GM21825 (cell line): ENCODE data around the gene GLRA3.
"Not testable (repeated sequence)": the region's sequence is repeated elsewhere in the genome, so short reads cannot be mapped to it uniquely, and the experiment has no call there.

Experiments
- ATAC-seq: cut with Tn5 transposase; IDR thresholded peaks from one replicate; pipeline ENCODE4 v1.9.1; 2021; ENCODE audit warnings: mild to moderate bottlenecking, moderate library complexity; ENCODE audit not compliant: unreplicated experiment

GLRA3 gene

DNA sequence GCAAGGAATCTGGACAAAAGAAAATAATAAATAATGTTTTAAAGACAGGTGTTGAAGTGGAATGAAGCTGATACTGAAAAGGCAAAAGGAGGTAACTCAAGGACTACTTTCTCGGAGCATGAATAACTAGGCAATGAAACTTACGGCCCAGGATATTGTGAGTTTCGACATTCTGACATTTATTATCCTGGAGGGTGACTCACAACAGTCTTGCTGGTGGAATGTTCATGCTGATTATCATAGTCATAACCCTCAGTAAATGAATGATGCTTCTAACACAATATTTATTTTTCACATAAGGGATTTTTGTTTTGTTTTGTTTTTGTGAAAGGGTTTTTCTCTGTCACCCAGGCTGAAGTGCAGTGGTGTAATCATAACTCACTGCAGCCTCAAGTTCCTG lies 159.8 kb downstream of the GLRA3 start:
- no peak for ATAC-seq

DNA sequence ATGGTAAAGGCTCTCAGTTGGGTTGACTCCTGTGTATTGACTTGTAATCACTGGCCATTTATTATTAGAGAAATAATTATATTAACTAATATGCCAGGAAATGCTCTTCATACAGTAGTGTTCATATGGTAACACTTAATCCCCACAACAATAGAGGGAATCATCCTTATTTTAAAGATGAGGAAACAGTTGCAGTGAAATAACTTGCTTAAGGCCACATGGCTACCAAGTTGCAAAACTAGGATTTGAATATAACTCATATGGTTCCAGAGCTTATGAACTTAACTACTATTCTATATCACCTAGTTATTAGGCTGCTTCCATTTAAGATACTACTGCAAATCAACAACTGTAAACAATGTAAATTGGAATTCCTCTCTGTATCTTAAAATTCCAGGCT lies 163.2 kb downstream of the GLRA3 start:
- no peak for ATAC-seq

DNA sequence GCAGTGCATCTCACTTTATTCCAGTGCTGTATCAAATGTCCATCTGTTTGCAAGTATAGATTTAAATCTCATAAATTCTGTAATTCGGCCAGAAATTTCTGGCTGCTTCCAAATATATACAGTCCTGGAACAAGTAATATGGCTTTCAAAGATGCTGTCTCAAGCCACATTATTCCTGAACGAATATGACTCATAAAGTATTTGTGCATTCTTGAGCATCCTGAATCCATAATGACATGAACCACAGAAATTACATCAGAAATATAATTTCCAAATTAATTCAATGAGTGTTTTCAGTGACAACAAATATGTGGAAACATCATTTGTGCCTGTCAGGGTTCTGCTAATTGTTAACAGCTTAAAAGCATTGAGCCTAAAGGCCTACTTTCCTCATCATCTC lies 165.8 kb downstream of the GLRA3 start:
- ATAC-seq: no peak

DNA sequence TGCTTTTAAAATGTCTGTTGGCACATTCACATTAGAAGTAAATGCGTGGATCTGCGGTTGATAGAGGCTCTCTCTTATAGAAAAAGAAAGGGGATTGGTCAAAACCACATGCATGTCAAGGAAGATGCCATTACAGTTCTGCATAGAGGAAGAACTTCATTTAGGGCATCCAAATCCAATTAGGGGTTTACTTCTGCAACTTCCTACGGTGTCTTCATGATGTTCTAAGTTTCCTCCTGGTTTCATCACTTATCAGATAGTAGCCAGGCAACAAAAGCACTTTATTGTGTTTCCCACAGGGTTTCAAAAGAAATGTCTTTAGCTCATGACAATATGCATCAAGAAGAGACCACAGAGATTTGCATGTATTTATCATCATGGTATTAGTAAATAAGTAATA lies 170.8 kb downstream of the GLRA3 start:
- no peak for ATAC-seq

DNA sequence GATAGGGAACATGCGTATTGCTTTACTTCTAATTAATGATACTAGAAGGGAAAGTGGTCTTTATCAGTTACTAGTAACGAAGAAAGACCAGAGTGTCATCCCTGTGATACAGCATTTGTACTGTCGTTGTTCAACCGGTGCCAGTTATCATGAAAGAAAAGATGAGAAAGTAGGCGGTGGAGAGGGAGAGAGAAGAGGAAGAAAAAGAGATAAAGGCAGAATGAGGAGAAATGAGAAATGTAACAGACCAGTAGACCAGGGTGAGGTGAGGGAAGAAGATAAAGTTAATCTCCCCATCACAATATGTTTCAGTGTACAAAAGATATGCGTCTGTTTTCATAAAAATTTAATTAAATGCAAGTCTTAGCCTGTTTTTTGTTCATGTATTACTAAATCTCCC lies 171.6 kb downstream of the GLRA3 start:
- no peak for ATAC-seq

DNA sequence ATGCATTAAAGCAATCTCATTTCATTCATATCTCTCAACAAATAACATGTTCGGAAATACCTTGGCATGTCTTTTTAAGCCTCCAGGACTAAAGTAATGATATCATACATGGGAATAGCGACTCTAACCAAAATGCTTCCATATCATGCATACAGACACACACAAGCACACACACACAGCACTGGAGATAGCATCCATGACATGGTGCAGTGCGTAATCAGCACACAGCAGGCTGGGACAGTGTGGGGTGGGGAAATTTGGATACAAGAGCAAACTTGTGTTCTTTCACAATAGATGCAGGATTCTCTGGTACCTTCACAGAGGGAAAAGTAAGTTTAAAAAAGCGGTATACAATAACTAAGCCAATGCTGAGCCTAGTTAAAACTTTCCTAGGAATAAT lies 174.4 kb downstream of the GLRA3 start:
- ATAC-seq: no peak

DNA sequence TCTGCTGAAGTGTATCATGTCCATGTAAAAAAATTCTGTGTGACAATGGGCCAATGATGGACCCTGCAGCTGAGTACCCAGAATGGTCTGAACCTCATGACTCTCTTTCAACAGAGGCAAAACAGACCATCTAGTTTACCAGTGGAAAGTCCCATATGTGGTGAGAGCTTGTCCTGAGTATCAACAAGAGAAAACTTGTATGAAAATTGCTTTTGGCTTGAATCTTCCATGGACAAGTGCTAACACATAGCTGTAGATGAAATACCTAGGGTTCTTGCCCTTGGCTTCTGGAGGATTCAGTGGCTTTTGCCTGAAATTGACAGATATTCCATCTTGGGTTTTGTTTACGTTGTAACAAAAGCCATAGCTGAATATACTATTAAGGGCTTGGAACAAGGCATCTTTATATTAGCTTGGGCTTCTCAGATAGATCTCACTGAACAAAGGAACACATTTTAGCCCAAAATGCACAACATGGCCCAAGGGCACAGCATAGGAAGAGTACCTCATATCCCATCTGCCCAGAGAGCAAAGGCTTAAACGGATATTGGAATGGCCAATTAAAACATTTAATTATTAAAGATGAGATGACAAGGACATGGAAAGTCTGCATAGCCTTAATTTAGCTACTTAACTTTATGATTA lies 178.2 kb downstream of the GLRA3 start:
- ATAC-seq: no peak

DNA sequence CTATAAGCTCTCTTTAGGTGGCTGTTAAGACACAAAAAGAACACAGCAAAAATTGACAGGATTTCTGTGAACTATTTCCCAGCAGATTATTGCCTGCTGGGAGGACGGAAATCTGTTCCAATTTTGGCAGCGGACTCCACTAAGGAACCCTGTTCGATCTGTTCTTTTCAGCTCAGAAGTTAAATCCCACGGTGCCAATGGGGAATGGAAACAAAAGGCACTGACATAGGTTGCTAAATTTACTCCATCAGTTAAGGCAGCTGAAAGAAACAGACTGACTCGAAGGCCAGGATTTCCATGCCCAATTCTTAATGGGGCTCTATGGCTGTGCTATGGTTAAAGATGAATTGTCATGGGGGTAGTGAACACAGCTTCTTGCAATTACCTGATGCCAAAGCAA lies 180.2 kb downstream of the GLRA3 start:
- no peak for ATAC-seq

DNA sequence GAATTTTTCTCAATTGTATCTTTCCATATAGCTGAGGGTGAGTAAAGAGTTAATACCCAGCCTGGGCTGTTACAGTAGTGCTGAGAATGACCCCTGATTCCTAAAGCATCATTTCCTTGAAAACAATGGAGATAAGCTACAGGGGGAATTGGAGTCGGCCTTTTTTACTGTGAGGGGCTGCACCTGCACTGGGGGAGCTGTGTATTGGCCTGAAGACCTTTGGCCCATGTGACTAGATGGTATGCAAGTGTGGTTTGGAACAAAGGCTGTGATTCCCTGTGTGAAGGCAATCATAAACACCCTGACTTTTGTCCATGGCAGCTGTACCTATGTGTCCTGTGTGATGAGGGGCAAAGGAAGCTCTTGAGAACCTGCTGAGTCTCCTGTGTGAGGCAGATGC lies 182.7 kb downstream of the GLRA3 start:
- ATAC-seq: no peak

DNA sequence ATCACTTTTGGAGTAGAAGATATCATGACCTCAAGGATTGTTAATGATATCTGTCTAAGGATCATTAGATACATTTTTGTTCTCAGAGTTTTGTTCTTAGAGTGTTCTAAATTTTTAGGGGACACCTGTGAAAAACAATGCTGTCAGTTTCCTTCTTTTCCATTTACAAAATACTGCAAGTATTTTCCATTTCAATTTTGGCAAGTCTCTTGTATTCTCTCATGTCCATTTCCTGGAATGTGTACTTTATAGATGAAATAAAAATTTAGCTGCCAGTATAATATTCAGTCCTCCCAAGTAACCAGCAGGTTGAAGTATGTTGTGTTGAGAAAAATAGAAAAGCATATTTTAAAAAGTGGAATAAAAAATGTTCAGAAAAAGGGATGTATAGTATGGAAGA lies 188.9 kb downstream of the GLRA3 start:
- ATAC-seq: no peak

DNA sequence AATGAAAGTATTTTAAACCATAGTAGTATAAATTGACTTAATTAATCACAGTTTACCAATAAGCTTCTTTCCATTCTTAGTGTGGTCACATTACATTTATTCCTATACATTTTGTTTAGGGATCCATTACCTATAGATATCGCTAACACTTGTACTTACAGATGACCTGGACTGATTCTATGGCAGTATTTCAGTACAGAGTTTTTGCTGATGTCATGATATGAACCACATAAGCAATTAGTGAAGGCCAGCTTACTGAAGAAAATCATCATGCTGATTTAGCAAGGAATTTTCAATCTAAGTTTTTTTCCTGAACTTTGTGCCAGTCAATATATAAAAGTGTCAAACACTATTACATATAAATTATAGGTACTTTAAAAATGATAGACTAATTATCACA lies 193.3 kb downstream of the GLRA3 start:
- no peak for ATAC-seq

DNA sequence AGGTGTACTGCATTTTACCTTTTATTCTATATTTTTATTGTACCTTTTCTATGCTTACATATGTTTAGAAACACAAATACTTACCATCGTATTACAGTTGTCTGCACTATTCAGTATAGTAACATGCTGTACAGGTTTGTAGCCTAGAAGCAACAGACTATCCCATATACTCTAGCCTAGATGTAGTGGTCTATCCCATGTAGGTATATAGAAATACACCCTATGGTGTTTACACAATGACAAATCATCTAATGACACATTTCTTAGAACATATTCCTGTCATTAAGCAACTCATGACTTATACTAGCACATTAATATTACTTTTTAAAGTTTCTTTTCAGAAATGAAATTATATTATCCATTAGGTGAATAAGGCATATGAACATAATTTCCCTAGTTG lies 195.6 kb downstream of the GLRA3 start:
- ATAC-seq: no peak

DNA sequence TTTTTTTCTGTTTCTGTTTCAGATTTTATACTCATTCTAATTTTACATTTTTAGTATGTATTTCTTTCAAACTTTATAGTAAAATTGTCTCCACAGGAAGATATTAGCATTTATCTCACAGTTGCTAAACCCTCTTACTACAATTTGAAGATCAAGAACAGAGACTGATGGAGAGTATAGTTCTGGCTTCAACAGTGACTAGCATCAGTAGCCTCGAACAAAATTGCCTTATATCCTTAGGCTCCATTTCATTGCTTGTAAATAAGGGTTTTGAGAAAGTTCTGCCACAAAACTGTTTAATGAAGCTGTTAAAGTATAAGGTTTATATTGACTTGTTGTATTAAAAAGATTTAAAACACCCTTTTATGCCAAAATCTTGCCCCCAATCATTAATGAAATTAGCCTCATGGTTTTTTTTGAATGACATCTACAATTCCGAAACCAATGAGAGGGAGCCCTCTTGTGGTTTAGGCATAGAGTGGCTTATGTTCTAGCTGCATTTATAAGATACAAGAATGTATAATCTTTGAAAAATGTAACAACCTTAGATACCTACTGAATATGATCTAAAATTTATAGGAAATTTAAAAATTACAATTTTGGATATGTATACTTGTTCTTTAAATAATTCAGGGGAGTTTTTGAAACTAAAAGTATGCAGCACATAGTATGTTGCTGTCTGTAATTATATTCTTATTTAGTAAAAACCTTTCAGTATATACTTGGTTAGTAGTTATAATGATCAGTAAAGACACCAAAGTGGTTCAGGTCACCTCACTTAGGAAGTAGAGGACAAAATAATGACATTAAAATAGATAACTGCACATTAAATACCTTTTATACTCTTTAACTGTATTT lies 196.9 kb downstream of the GLRA3 start:
- ATAC-seq: peak; percentile 74

DNA sequence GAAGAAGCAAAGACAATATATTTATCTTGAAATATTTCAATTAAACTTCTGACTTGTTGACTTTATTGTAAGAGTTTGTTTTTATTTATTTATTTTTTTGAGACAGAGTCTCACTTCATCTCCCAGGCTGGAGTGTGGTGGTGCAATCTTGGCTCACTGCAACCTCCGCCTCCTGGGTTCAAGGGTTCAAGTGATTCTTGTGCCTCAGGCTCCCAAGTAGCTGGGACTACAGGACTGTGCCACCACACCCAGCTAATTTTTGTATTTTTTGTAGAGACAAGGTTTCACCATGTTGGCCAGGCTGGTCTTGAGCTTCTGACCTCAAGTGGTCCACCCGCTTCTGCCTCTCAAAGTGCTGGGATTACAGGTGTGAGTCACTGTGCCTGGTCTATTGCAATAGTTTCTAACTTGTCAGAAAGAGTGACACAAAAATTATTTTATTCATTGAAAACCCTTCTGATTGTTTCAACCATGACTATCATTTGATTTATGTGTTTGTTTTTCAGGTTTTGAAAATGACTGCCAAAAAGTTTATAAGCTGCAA lies 199.1 kb downstream of the GLRA3 start:
- ATAC-seq: not testable (repeated sequence)

DNA sequence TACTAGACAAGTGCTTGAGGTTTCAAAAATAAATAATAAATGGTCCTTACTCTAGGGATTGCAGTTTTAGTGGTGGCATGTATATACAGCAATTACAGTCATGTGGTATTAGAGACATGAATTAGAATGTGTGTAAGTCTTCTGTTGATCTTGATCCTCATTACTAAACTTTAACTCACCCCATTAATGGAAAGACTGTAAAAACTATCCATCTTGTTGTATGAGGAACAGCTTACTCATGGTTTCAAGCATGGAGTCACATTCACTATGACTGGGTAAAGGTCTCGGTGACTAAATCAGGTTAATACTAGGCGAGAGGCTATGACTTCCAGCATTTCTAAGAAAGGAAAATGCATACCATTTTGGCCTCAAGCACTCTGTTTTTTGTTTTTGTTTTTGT lies 199.8 kb downstream of the GLRA3 start:
- ATAC-seq: no peak

DNA sequence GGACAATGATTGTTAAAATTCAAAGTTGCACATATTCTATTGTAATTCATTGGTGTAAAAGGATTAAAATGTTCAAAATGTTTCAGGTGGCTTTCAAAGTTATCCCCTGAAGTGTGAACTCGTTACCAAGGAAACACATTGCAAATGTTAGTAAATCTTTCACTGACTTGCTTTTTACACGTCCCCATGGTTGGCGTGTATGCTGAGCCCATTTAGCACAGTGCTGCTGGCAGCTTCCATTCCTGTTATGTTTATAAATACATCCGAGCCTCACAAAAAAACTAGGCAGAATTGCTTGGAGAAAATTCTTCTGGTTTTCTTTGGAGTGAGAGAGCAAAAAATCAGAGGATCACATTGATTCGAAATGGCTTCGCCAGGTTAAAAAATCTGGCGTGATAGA lies 200.9 kb downstream of the GLRA3 start:
- no peak for ATAC-seq

DNA sequence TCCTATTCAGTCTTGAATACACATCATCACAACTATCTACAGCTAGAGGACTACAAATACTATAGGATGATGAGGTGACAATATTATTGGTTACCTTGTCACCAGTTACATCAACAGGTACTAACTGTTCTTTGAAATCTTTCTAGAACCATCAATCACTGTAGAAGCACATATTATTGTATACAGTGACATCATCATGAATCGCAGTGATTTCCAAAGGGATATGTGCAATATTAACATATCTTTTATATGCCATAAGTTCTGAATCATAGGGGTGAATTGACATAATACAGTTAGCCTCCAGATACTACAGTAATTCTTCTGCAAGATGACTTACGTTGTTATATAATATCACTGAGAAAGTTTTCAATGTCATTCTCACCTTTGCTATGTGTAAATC lies 201.6 kb downstream of the GLRA3 start:
- no peak for ATAC-seq

DNA sequence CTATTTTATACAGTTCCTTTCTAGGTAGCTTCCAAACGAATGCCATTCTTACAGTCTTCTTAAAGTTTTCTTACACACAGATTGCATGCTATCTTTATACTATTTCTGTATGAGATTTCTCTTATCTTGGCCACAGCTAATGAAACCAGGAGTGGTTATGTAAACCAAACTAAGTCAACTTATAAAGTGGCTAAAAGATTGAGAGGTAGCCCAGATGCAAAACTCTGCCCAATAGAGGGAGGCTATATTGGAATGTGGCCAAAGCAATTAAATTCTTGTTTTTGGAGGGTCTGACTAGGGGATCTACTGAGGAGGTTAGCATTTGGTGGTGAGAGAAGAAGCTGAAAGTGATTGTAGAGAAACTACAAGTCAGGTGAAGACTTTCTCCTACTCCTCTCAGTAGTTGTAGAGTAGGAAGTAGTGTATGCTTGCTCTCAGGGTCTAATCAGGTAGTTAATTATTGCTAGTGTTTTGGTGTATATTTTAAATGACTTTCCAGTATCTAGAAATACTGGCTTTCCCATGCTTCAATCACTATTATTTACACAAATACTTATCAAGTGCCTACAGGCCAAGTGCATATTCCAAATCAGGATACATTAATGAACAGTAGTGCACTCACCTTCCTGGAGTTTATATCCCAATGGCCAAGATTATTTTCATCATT lies 202.6 kb downstream of the GLRA3 start:
- no peak for ATAC-seq

DNA sequence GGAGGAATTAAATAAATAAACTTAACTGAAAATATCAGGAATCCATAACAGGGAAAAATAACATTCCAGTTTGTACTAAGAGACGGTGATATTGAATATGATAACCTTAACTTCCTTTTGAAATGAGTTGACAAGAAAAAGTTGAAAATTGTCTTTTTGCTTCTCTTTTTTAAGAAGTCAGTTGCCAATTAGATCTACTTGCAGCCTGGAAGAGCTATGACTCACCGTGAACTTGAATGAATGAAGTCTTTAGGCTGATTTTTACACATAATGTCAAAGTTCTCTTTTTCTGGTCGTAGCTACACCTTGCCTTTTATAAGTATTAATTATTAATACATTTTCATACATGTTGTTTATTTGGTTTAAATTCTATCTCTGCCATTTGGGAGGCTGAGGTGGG lies 212.4 kb downstream of the GLRA3 start:
- ATAC-seq: no peak

DNA sequence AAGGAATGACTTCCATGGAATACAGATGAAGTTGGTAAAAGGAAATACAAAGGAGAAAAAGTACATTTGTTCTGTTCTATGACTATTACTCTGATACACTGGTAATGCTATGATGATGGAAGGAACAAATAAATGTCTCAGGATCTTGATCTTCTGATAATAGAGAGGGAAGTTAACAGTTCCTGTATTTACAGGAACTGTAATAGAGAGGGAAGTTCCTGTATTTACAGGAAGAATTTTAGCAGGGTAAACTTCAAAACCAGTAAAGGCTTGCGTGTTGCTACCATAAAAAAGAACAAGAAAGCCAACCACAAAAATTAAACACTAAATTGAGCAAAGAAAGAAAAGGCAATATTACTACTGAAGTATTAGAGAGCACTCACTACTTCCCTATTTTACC lies 215.1 kb downstream of the GLRA3 start:
- ATAC-seq: no peak

DNA sequence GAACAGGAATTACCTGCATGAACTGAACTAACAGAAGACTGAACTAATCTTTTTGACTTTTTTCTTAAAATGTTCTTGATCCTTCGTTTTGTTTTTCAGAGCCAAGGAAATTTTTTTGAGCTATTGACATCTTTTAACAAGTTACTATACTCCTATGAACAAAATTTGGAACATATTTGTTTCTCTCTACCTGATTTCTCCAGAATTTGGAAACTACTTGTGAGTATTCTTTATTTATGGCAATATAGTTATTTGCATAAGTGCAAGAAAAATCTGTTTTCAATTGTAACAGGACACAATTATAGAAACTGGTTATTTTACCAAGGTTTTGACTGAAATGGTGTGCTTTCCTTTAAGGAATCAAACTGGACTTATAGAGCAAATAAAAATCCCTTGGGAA lies 217.3 kb downstream of the GLRA3 start:
- no peak for ATAC-seq

DNA sequence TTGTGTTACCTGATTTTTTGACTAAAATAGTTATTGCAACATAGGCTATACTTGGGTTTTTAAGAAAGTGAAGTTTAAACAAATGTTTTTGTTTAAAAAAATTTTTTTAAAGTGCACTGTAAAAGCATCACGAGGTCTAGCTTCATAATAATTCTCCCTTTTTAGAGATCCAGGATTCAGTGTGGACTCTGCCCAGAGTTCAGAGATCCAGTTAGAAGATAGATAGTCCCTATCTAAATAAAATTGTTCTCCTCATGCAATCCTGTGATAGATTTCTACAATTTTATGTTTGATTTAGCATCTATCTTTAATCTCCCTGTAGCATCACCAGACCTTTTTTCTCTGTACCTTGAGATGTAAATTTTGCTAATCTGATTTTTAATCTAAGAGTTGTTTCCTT lies 221.3 kb downstream of the GLRA3 start:
- no peak for ATAC-seq
